HepG2 (cell line): ENCODE measurements around the gene DNASE2B. TPM values are rescaled to one million over a fixed set of nuclear protein-coding genes. Genes with fewer than 3 reads are reported as not detected.

Experiments
- ATAC-seq: fragments of 200-7000 bp; cut with Tn5 transposase; 3 replicates; pipeline ENCODE4 v1.9.1; 2020; ENCODE audit warnings: mild to moderate bottlenecking, moderate library complexity
- BruUV-seq: library from RNA; stranded (reverse); fragments of 400-500 nt; replicated peaks from 2 replicates; lab custom pipeline; 2021; lab: Mats Ljungman, UMichigan
- CTCF ChIA-PET: fragments of 300-600 bp; formaldehyde crosslinking; extraction: SDS; loops from one replicate; lab custom pipeline; 2021; ENCODE audit warnings: low total read pairs, inconsistent platforms, low intra/inter-chr PET ratio; lab: Yijun Ruan, JAX
- POLR2A ChIA-PET: fragments of 350-600 bp; sonication (Branson Sonifier 250); formaldehyde crosslinking; loops from one replicate; lab custom pipeline; 2020; ENCODE audit warnings: antibody characterized with exemption, inconsistent platforms; lab: Yijun Ruan, JAX
- DNase-seq: peaks from one replicate; pipeline ENCODE4 v3.0.0-alpha.2; 2015; ENCODE audit warnings: low spot score
- FAIRE-seq: peaks from 3 replicates; lab custom pipeline; 2011; peaks lifted over from hg19 to GRCh38; lab: Jason Lieb, UNC
- H2AFZ ChIP-seq: one replicate; pipeline ENCODE4 v1.6.1; 2011; ENCODE audit warnings: low read length, inconsistent platforms
- H3K27ac ChIP-seq: fragments of 300-600 bp; 3 replicates; pipeline ENCODE4 v1.8.0; 2011; ENCODE audit warnings: mixed run types, mild to moderate bottlenecking, mixed read lengths, low read length, inconsistent platforms; ENCODE audit not compliant: insufficient read depth; ENCODE audit errors: extremely low read length
- H3K27me3 ChIP-seq, 2 experiments: fragments of 200-600 bp in 1 of 2; 2 replicates in 1 of 2; 3 replicates in 1 of 2; pipeline versions ENCODE4 v1.6.0 to v1.8.0; 2011; ENCODE audit warnings: low read length in 2 of 2, mild to moderate bottlenecking in 2 of 2, moderate library complexity in 2 of 2, inconsistent platforms in 1 of 2; ENCODE audit not compliant: insufficient read depth in 2 of 2, control insufficient read depth in 1 of 2
- H3K36me3 ChIP-seq, 2 experiments: fragments of 200-600 bp in 1 of 2; replicated peaks in 1 of 2; 2 replicates in 1 of 2; 3 replicates in 1 of 2; pipeline versions ENCODE4 v1.5.1 to v1.8.0; 2011; ENCODE audit warnings: low read length in 2 of 2, inconsistent platforms in 1 of 2; ENCODE audit not compliant: insufficient read depth in 2 of 2, control insufficient read depth in 1 of 2
- H3K4me1 ChIP-seq: 2 replicates; pipeline ENCODE4 v1.5.1; 2012; ENCODE audit warnings: low read length, inconsistent platforms; ENCODE audit not compliant: insufficient read depth
- H3K4me2 ChIP-seq: 2 replicates; pipeline ENCODE4 v1.6.0; 2011; ENCODE audit warnings: low read depth, low read length, inconsistent platforms
- H3K4me3 ChIP-seq, 3 experiments: fragments of 200-600 bp in 1 of 3; sonication (generic), shearing (Covaris generic) in 1 of 3; replicated peaks in 1 of 3; 2 replicates each; pipeline ENCODE4 v1.5.1; 2011 to 2016; ENCODE audit warnings: low read length in 3 of 3, inconsistent platforms in 2 of 3, low read depth in 2 of 3, mild to moderate bottlenecking in 2 of 3, control low read depth in 1 of 3, mixed read lengths in 1 of 3; ENCODE audit not compliant: insufficient read depth in 1 of 3
- H3K79me2 ChIP-seq: one replicate; pipeline ENCODE4 v1.6.1; 2011; ENCODE audit warnings: low read length, inconsistent platforms; ENCODE audit not compliant: insufficient read depth
- H3K9ac ChIP-seq: 2 replicates; pipeline ENCODE4 v1.6.0; 2011; ENCODE audit warnings: mild to moderate bottlenecking, low read depth, low read length, inconsistent platforms; ENCODE audit not compliant: insufficient read depth
- H3K9me3 ChIP-seq: 2 replicates; pipeline ENCODE4 v1.5.1; 2012; ENCODE audit warnings: mild to moderate bottlenecking, low read length
- H4K20me1 ChIP-seq: 2 replicates; pipeline ENCODE4 v1.6.0; 2011; ENCODE audit warnings: inconsistent platforms, mild to moderate bottlenecking, low read length, moderate library complexity; ENCODE audit not compliant: insufficient read depth
- NFKBIZ ChIP-seq: IDR thresholded peaks from 2 replicates; pipeline ENCODE4 v1.6.1; 2018; ENCODE audit warnings: missing genetic modification reagents, missing compliant biosample characterization
- SNAI1 ChIP-seq: sonication (generic); formaldehyde crosslinking; IDR thresholded peaks from 2 replicates; pipeline ENCODE4 v1.5.0; 2020; ENCODE audit warnings: mild to moderate bottlenecking, missing genetic modification reagents, borderline replicate concordance
- ZSCAN29 ChIP-seq: sonication (generic); formaldehyde crosslinking; conservative IDR thresholded peaks from 2 replicates; pipeline ENCODE4 v1.4.0; 2020; ENCODE audit warnings: mild to moderate bottlenecking, missing genetic modification reagents
- WGBS: methylation state at CpG from one replicate; pipeline ENCODE4 v1.1.6; 2017; ENCODE audit warnings: low lambda C conversion rate; 5-methylcytosine and 5-hydroxymethylcytosine counted together
- in situ Hi-C: cut with HindIII; loops from 2 replicates; pipeline ENCODE4 v1.10.0; 2017; ENCODE audit warnings: low pct_unique_long_range_greater_than_20kb; ENCODE audit not compliant: extremely low pct_ligation_motif_present
- intact Hi-C: fragments of 100-400 bp; cut with micrococcal nuclease; formaldehyde crosslinking; loops from one replicate; pipeline ENCODE4 v1.10.0; 2022; ENCODE audit not compliant: unreplicated experiment
- polyA plus RNA-seq, 8 experiments: library from polyadenylated mRNA; depleted of rRNA in 3 of 8; stranded (reverse) in 7 of 8; unstranded in 1 of 8; fragments of >200 nt; fragmentation: Illumina TruSeq in 4 of 8; extraction: Trizol in 4 of 8; gene quantifications; 2 replicates each; pipeline versions ENCODE4 v1.2.1 to v1.2.3, GENCODE V29; 2011 to 2016; ENCODE audit warnings: low read depth in 4 of 8, missing spikeins in 1 of 8, mixed read lengths in 1 of 8; ENCODE audit not compliant: insufficient read depth in 1 of 8
- total RNA-seq, 5 experiments: library from RNA; depleted of rRNA; stranded (reverse); fragments of >200 nt; fragmentation: Illumina TruSeq; extraction: Trizol; gene quantifications; 2 replicates each; pipeline ENCODE4 v1.2.3, GENCODE V29; 2016; ENCODE audit warnings: low read depth in 1 of 5
- TF ChIP-seq, protein P1 (sequence below): sonication (generic); formaldehyde crosslinking; IDR thresholded peaks from 2 replicates; pipeline ENCODE4 v1.4.0; 2020; ENCODE audit warnings: missing genetic modification reagents, borderline replicate concordance

DNASE2B gene
- total and polyA plus RNA-seq, 2 of the 13 experiments (the other 11 are each of a cell fraction or from before 2014, with no cell fraction given): not detected

DNA sequence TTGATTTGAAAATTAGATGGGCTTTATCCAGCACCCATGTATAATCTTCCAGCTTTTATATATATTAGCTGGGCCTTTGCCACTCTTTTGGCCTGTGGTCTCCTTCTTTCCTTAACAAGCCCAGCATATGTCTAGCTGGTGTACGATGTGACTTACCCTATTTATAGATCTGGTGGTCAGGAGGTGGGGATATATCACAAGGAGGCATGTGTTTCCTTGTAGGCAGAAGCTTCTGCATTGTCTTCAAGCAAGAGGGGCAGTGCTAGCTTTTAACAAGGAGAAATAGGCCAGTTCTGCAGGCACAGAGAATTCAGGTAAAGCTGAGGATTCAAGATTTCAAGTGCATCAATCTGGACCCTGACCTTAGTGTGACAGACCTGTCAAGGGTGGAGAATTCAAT is 38.0 kb upstream of the DNASE2B start (continued):
- TF ChIP-seq ZSCAN29 (CRISPR knock-in tag) (no peak), NFKBIZ (CRISPR knock-in tag) (no peak)
- TF ChIP-seq, protein P1, sequence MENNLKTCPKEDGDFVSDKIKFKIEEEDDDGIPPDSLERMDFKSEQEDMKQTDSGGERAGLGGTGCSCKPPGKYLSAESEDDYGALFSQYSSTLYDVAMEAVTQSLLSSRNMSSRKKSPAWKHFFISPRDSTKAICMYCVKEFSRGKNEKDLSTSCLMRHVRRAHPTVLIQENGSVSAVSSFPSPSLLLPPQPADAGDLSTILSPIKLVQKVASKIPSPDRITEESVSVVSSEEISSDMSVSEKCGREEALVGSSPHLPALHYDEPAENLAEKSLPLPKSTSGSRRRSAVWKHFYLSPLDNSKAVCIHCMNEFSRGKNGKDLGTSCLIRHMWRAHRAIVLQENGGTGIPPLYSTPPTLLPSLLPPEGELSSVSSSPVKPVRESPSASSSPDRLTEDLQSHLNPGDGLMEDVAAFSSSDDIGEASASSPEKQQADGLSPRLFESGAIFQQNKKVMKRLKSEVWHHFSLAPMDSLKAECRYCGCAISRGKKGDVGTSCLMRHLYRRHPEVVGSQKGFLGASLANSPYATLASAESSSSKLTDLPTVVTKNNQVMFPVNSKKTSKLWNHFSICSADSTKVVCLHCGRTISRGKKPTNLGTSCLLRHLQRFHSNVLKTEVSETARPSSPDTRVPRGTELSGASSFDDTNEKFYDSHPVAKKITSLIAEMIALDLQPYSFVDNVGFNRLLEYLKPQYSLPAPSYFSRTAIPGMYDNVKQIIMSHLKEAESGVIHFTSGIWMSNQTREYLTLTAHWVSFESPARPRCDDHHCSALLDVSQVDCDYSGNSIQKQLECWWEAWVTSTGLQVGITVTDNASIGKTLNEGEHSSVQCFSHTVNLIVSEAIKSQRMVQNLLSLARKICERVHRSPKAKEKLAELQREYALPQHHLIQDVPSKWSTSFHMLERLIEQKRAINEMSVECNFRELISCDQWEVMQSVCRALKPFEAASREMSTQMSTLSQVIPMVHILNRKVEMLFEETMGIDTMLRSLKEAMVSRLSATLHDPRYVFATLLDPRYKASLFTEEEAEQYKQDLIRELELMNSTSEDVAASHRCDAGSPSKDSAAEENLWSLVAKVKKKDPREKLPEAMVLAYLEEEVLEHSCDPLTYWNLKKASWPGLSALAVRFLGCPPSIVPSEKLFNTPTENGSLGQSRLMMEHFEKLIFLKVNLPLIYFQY (CRISPR knock-in tag): no peak

DNA sequence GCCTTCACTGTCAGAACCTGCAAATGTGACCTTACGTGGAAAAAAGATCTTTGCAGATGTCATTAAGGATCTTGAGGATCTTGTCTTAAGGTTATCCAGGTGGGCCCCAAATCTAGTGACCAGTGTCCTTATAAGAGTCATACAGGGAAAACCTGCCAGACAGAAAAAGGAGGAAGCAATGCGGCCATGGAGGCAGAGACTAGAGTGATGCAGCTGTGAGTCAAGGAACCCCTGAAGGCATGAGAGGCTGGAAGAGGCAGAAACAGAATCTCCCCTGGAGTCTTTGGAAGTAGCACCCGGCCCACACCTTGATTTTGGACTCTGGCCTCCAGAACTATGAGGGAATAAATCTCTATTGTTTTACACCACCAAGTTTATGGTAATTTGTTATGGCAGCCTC is 36.5 kb upstream of the DNASE2B start:
- no peak for TF ChIP-seq SNAI1 (CRISPR knock-in tag)
- intact Hi-C loops: no loop called here

More for the DNA sequence above, 36.5 kb upstream of the DNASE2B start:
- no peak for DNase-seq
- no TSS peak for BruUV-seq
- Histone ChIP-seq H3K4me3 (no peak overlapping the region), H4K20me1 (no peaks in the 10 kb centered on the region), H3K9ac (no peak overlapping the region), H3K4me1 (0 out of 2 replicates have a peak, but pooled peaks cover 6% of the 10 kb centered on the region), H3K9me3 (no peaks in the 10 kb centered on the region), H3K4me2 (no peak overlapping the region), H2AFZ (no peak overlapping the region), H3K36me3 (no peaks in the 10 kb centered on the region), H3K79me2 (no peaks in the 10 kb centered on the region), H3K27me3 (no peaks in the 10 kb centered on the region; a peak in 1 of 5 replicates), H3K27ac (no peak overlapping the region)
- no peak for ATAC-seq
- no peak for FAIRE-seq
- WGBS: 0% methylated on average over 3 of the region's 3 CpGs
- in situ Hi-C loops: no loop called here
- CTCF ChIA-PET: no interaction called here
- POLR2A ChIA-PET: no interaction called here
